ENCODE measurements around the gene NKD1.

The NKD1 gene

GRCh38 chr16:50609471-50609870 lies 61.3 kb downstream of the NKD1 start:
- no peak for DNase-seq (ENCODE audit: low read depth, low spot score)
- H3K4me3 ChIP-seq (ENCODE audit: low read depth, low read length), result no peak overlapping the region
- in situ Hi-C loops (cut with HindIII; ENCODE audit: low sequenced_read_pairs), result no loop called here
- TF ChIP-seq, protein P1, sequence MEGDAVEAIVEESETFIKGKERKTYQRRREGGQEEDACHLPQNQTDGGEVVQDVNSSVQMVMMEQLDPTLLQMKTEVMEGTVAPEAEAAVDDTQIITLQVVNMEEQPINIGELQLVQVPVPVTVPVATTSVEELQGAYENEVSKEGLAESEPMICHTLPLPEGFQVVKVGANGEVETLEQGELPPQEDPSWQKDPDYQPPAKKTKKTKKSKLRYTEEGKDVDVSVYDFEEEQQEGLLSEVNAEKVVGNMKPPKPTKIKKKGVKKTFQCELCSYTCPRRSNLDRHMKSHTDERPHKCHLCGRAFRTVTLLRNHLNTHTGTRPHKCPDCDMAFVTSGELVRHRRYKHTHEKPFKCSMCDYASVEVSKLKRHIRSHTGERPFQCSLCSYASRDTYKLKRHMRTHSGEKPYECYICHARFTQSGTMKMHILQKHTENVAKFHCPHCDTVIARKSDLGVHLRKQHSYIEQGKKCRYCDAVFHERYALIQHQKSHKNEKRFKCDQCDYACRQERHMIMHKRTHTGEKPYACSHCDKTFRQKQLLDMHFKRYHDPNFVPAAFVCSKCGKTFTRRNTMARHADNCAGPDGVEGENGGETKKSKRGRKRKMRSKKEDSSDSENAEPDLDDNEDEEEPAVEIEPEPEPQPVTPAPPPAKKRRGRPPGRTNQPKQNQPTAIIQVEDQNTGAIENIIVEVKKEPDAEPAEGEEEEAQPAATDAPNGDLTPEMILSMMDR (IDR thresholded peaks at IDR 0.05; ENCODE audit: low read depth, low read length), result no peak

DNA sequence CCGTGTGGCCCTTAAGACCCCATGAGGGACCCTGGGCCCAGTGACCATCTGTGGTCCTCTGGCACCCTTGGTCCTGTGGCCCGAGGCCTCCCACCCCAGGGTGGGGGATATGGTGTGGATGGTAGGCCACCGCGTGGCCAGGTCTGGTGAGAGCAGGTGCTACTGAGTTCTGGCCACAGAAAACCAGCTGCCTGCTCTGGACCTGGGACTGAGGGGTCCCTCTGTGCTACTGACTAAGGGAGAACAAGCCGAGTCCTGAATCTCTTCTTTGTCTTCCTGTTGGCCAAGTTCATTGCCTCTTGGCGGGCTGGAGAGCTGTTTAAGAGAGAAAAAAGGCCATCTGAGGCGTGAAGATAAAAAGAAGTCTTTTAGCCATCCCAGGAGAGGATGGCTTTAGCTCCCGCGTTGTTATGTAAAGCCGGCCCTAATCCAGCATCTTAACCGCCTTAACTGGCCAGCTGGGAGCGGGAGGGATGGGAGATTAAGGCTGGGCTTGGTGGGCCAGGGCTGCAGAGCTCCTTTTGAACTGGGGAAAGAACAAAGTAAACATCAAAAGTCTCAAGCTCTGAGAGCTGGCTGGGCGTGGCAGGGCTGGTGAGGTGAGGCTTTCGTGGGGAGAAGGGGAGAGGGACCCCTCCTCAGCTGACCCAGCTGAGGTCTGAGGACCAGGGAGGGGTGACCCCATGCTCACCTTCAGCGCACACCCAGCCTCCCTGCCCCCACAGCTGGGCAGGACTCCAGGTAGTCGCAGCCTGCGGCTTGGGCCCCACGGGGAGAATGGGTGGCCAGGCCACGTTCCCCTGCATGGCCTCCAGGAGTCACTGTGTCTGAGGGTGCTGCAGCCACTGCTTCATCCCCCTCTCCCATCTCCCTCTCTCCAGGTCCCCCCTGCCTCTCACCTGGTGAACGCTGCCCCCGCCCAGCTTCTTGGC lies 62.4 kb downstream of the NKD1 start:
- TF ChIP-seq, protein P1 (IDR thresholded peaks at IDR 0.05; ENCODE audit: low read depth, low read length), result no peak
- in situ Hi-C loops (cut with HindIII; ENCODE audit: low sequenced_read_pairs), result no loop called here
- H3K4me3 ChIP-seq (ENCODE audit: low read depth, low read length), result no peak overlapping the region
- no peak for DNase-seq (ENCODE audit: low read depth, low spot score)

DNA sequence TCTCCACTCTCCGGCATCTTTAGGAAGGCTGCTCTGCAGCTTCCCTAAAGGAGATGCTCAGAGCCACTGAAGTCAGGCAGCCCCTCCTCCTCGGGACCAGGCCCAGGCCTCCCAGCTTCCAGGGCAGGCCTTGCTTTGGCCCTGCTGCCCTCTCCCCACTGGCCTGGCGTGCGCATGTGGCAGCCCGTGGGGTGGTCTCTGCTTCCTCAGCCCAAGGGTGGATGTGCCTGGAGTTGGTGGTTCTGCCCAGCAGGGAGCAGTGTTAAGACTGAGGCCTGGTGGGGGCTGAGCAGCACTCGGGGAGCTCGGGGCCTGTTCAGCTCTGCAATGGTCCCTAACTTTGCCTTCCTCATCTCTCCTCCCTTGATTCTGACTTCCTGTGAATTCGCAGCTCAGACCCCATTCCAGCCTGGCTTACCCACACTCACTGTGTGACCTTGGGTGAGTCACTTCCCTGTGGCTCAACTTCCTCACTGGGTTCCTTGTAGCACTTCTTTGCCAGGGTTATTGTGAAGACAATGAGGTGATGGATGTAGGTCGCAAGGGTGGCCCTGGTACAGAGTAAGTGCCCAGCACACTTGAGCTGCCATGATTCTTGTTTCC lies 63.2 kb downstream of the NKD1 start:
- no peak overlapping the region for H3K4me3 ChIP-seq (ENCODE audit: low read depth, low read length)
- TF ChIP-seq, protein P1 (IDR thresholded peaks at IDR 0.05; ENCODE audit: low read depth, low read length), result no peak
- DNase-seq (ENCODE audit: low read depth, low spot score), result no peak
- in situ Hi-C loops (cut with HindIII; ENCODE audit: low sequenced_read_pairs), result no loop called here

DNA sequence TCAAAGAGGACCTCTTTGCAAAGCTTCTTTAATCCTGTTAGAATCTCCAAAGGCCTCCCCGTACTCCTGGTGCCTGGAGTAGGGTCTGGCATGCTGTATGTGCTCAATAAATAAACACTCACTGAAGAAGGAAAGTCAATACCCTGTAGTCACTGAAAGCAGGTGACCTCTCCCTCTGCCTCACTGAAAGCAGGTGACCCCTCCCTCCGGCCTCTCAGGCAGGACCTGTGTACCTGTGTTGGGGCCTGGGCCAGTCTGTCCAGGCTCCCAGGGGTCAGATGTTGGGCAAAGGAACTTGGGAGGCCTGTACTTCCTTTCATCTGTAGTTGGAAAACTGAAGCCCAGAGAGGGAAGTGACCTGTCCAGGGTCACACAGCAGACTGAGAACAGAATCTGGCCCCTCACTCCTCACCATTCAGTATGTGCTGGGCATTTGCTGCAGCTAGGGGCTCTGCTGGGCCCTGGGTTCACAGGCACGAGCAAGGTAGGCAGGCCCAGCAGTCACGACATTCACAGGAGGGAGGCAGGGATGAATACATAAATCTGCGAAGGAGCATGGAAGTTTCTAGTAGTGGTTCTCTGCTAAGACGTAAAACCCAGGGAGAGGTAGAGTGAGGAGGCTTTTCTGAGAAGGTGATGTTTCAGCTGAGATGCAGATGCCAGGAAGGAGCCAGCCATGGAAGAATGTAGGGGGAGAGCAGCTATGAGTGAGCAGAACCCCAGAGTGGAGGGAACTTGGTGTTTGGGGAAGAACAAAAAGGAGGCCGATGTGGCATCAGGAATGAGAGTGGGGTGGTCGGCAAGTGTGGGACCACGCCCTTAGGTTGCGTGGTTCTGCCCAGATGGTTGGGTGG lies 64.0 kb downstream of the NKD1 start:
- H3K4me3 ChIP-seq (ENCODE audit: low read depth, low read length), result no peak overlapping the region
- in situ Hi-C loops (cut with HindIII; ENCODE audit: low sequenced_read_pairs), result no loop called here
- no peak for DNase-seq (ENCODE audit: low read depth, low spot score)
- TF ChIP-seq, protein P1 (IDR thresholded peaks at IDR 0.05; ENCODE audit: low read depth, low read length), result no peak

GRCh38 chr16:50612849-50613198 lies 64.6 kb downstream of the NKD1 start:
- in situ Hi-C loops (cut with HindIII; ENCODE audit: low sequenced_read_pairs), result no loop called here
- DNase-seq (ENCODE audit: low read depth, low spot score), result no peak
- no peak overlapping the region for H3K4me3 ChIP-seq (ENCODE audit: low read depth, low read length)
- TF ChIP-seq, protein P1 (IDR thresholded peaks at IDR 0.05; ENCODE audit: low read depth, low read length), result no peak

- no peak overlapping the region for H3K4me3 ChIP-seq (ENCODE audit: low read depth, low read length)
- no peak for DNase-seq (ENCODE audit: low read depth, low spot score)
- in situ Hi-C loops (cut with HindIII; ENCODE audit: low sequenced_read_pairs), result no loop called here
- TF ChIP-seq, protein P1 (IDR thresholded peaks at IDR 0.05; ENCODE audit: low read depth, low read length), result no peak
These were observed 65.2 kb downstream of the NKD1 start for GRCh38 chr16:50613281-50613963.

Data from astrocyte of the spinal cord (primary cell).